HepG2 (cell line): ENCODE results near the gene ADGRG1. TPM values are rescaled to one million over a fixed set of nuclear protein-coding genes. Genes with fewer than 3 reads are reported as not detected.

Experiments used
- ATF2 ChIP-seq: sonication (generic); formaldehyde crosslinking; IDR thresholded peaks from 2 replicates; pipeline ENCODE4 v1.4.0; 2020; ENCODE audit warnings: missing genetic modification reagents
- CTCF ChIP-seq: sonication (generic); formaldehyde crosslinking; IDR thresholded peaks from 2 replicates; pipeline ENCODE4 v1.5.0; 2020; ENCODE audit warnings: mild to moderate bottlenecking, missing genetic modification reagents, moderate library complexity
- DMAP1 ChIP-seq: IDR thresholded peaks from 2 replicates; pipeline ENCODE4 v1.6.1; 2016
- ETV5 ChIP-seq: IDR thresholded peaks from 2 replicates; pipeline ENCODE4 v1.6.1; 2018; ENCODE audit warnings: missing biosample characterization, missing genetic modification reagents, inconsistent platforms, borderline replicate concordance
- FOXA1 ChIP-seq, 2 experiments: fragments of 450-650 bp in 1 of 2; sonication (generic) in 1 of 2; formaldehyde crosslinking in 1 of 2; IDR thresholded peaks; 2 replicates each; pipeline versions ENCODE4 v1.4.0 to v1.6.1; 2016 to 2020; ENCODE audit warnings: missing genetic modification reagents in 1 of 2
- FOXO1 ChIP-seq: sonication (generic); formaldehyde crosslinking; IDR thresholded peaks from 2 replicates; pipeline ENCODE4 v1.4.0; 2020; ENCODE audit warnings: missing genetic modification reagents
- KLF16 ChIP-seq, 2 experiments: sonication (generic) in 1 of 2; formaldehyde crosslinking in 1 of 2; IDR thresholded peaks; 2 replicates each; pipeline versions ENCODE4 v1.6.1 to v1.8.0; 2016 to 2023; ENCODE audit warnings: missing genetic modification reagents in 2 of 2, missing compliant biosample characterization in 1 of 2
- MIXL1 ChIP-seq: IDR thresholded peaks from 2 replicates; pipeline ENCODE4 v1.6.1; 2016
- MXD1 ChIP-seq: sonication (generic); formaldehyde crosslinking; IDR thresholded peaks from 2 replicates; pipeline ENCODE4 v1.4.0; 2020; ENCODE audit warnings: mild to moderate bottlenecking, missing genetic modification reagents
- NFKBIZ ChIP-seq: IDR thresholded peaks from 2 replicates; pipeline ENCODE4 v1.6.1; 2018; ENCODE audit warnings: missing genetic modification reagents, missing compliant biosample characterization
- PRMT3 ChIP-seq: sonication (generic); formaldehyde crosslinking; IDR thresholded peaks from 2 replicates; pipeline ENCODE4 v1.8.1; 2022; ENCODE audit warnings: low read depth, mild to moderate bottlenecking, moderate library complexity, missing genetic modification reagents, borderline replicate concordance
- SOX13 ChIP-seq, 3 experiments: fragments of 450-650 bp in 1 of 3; sonication (generic) in 1 of 3; formaldehyde crosslinking in 1 of 3; IDR thresholded peaks in 2 of 3; conservative IDR thresholded peaks in 1 of 3; 2 replicates each; pipeline versions ENCODE4 v1.5.0 to v1.6.1; 2016 to 2020; ENCODE audit warnings: antibody characterized with exemption in 1 of 3, mild to moderate bottlenecking in 1 of 3, missing compliant biosample characterization in 1 of 3, missing genetic modification reagents in 1 of 3, moderate library complexity in 1 of 3
- STAT5B ChIP-seq: sonication (generic); formaldehyde crosslinking; IDR thresholded peaks from 2 replicates; pipeline ENCODE4 v1.4.0; 2020; ENCODE audit warnings: missing genetic modification reagents
- UBTF ChIP-seq: sonication (generic); formaldehyde crosslinking; IDR thresholded peaks from 2 replicates; pipeline ENCODE4 v1.4.0; 2020; ENCODE audit warnings: mild to moderate bottlenecking, missing genetic modification reagents
- ZBTB42 ChIP-seq: sonication (generic); formaldehyde crosslinking; IDR thresholded peaks from 2 replicates; pipeline ENCODE4 v1.5.0; 2020; ENCODE audit warnings: mild to moderate bottlenecking, missing genetic modification reagents
- ZNF24 ChIP-seq: fragments of 450-650 bp; IDR thresholded peaks from 2 replicates; pipeline ENCODE4 v1.6.1; 2017; ENCODE audit warnings: antibody characterized with exemption, mild to moderate bottlenecking
- polyA plus RNA-seq, 8 experiments: library from polyadenylated mRNA; depleted of rRNA in 3 of 8; stranded (reverse) in 7 of 8; unstranded in 1 of 8; fragments of >200 nt; fragmentation: Illumina TruSeq in 4 of 8; extraction: Trizol in 4 of 8; gene quantifications; 2 replicates each; pipeline versions ENCODE4 v1.2.1 to v1.2.3, GENCODE V29; 2011 to 2016; ENCODE audit warnings: low read depth in 4 of 8, missing spikeins in 1 of 8, mixed read lengths in 1 of 8; ENCODE audit not compliant: insufficient read depth in 1 of 8
- total RNA-seq, 5 experiments: library from RNA; depleted of rRNA; stranded (reverse); fragments of >200 nt; fragmentation: Illumina TruSeq; extraction: Trizol; gene quantifications; 2 replicates each; pipeline ENCODE4 v1.2.3, GENCODE V29; 2016; ENCODE audit warnings: low read depth in 1 of 5
- TF ChIP-seq, protein P1 (sequence below): IDR thresholded peaks from 2 replicates; pipeline ENCODE4 v1.6.1; 2012; ENCODE audit warnings: inconsistent platforms
- TF ChIP-seq, protein P2 (sequence below): conservative IDR thresholded peaks from 2 replicates; pipeline ENCODE4 v1.6.1; 2018; ENCODE audit warnings: missing genetic modification reagents
- TF ChIP-seq, protein P3 (sequence below): IDR thresholded peaks from 2 replicates; pipeline ENCODE4 v1.6.1; 2016; ENCODE audit warnings: low read depth, borderline replicate concordance

Gene ADGRG1
- total and polyA plus RNA-seq, 2 of the 13 experiments (the other 11 are each of a cell fraction or from before 2014, with no cell fraction given) = 2.7 to 5.9 TPM

- TF ChIP-seq UBTF (CRISPR knock-in tag) (peak; percentile 61), ATF2 (CRISPR knock-in tag) (peak; percentile 65; the same call in 1 of the 2 replicates), FOXA1 (IDR thresholded peaks at IDR 0.05) (no peak), FOXA1 (CRISPR knock-in tag; IDR thresholded peaks at IDR 0.05) (peak; percentile 14; the same call in 1 of the 2 replicates), FOXO1 (CRISPR knock-in tag) (peak; percentile 10; the same call in 1 of the 2 replicates), MIXL1 (CRISPR knock-in tag) (0 out of 2 replicates have a peak, but pooled peaks have one; percentile 43), KLF16 (CRISPR knock-in tag; IDR thresholded peaks at IDR 0.05) (0 out of 4 replicates have a peak, but pooled peaks of 1 of the 2 experiments have one; percentile 29), ZNF24 (no peak), NFKBIZ (CRISPR knock-in tag) (0 out of 2 replicates have a peak, but pooled peaks have one; percentile 39), STAT5B (CRISPR knock-in tag) (0 out of 2 replicates have a peak, but pooled peaks have one; percentile 67), MXD1 (CRISPR knock-in tag) (no peak; the same call in 1 of the 2 replicates), ZBTB42 (CRISPR knock-in tag) (0 out of 2 replicates have a peak, but pooled peaks have one; percentile 7), ETV5 (CRISPR knock-in tag) (peak; percentile 44; the same call in 1 of the 2 replicates), CTCF (CRISPR knock-in tag) (0 out of 2 replicates have a peak, but pooled peaks have one; percentile 0), PRMT3 (no peak), DMAP1 (CRISPR knock-in tag) (peak; percentile 73), SOX13 (IDR thresholded peaks at IDR 0.05) (no peak), SOX13 (CRISPR knock-in tag; conservative IDR thresholded peaks at IDR 0.05 in 1 of 2, IDR thresholded peaks at IDR 0.05 in 1 of 2) (peak in 1 of 2 experiments; percentile 52; a peak in 1 of 4 replicates)
- TF ChIP-seq, protein P1, sequence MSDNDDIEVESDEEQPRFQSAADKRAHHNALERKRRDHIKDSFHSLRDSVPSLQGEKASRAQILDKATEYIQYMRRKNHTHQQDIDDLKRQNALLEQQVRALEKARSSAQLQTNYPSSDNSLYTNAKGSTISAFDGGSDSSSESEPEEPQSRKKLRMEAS = peak; percentile 73
- TF ChIP-seq, protein P2, sequence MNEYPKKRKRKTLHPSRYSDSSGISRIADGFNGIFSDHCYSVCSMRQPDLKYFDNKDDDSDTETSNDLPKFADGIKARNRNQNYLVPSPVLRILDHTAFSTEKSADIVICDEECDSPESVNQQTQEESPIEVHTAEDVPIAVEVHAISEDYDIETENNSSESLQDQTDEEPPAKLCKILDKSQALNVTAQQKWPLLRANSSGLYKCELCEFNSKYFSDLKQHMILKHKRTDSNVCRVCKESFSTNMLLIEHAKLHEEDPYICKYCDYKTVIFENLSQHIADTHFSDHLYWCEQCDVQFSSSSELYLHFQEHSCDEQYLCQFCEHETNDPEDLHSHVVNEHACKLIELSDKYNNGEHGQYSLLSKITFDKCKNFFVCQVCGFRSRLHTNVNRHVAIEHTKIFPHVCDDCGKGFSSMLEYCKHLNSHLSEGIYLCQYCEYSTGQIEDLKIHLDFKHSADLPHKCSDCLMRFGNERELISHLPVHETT (CRISPR knock-in tag) = 0 out of 2 replicates have a peak, but pooled peaks have one; percentile 21
- TF ChIP-seq, protein P3, sequence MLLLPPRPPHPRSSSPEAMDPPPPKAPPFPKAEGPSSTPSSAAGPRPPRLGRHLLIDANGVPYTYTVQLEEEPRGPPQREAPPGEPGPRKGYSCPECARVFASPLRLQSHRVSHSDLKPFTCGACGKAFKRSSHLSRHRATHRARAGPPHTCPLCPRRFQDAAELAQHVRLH (CRISPR knock-in tag) = no peak; the same call in 1 of the 2 replicates
Measured at GRCh38 chr16:57635266-57636097, 7.1 kb downstream of the ADGRG1 start (continued).
